Omental fat pad (tissue), 4 donors: Measurements from ENCODE around the gene CDC34. TPM values are rescaled to one million over a fixed set of nuclear protein-coding genes. Genes with fewer than 3 reads are reported as not detected.

Experiments
- ATAC-seq: fragments of 150-250 bp; one replicate; pipeline ENCODE4 v1.9.1; 2016; ENCODE audit warnings: mild to moderate bottlenecking, moderate library complexity; ENCODE audit not compliant: low FRiP score
- DNase-seq: peaks from one replicate; pipeline ENCODE4 v3.0.0-alpha.2; 2019; ENCODE audit warnings: low spot score
- CTCF ChIP-seq, 3 donors: fragments of 450-650 bp; IDR thresholded peaks; one replicate each; pipeline ENCODE4 v1.5.1; 2016 to 2017; ENCODE audit warnings: antibody characterized with exemption in 3 of 3, mild to moderate bottlenecking in 3 of 3, moderate library complexity in 2 of 3
- total RNA-seq, 4 donors: library from RNA; depleted of rRNA; stranded (reverse); fragments of >200 nt; gene quantifications; one replicate each; pipeline ENCODE4 v1.1.0, GENCODE V29; 2016

Gene CDC34
- total RNA-seq, 4 donors from 2014 or later: 40.2 to 67.7 (median 55.5) TPM

- DNase-seq (peak; percentile 89), ATAC-seq (peak; percentile 93)
- TF ChIP-seq CTCF (IDR thresholded peaks at IDR 0.05): peak in 1 of 3 donors; percentile 3
Measured at GRCh38 chr19:507286-508203, 24.0 kb upstream of the CDC34 start, which contains the start of gene TPGS1. TSS of gene TPGS1 (plus strand) at chr19:507497. CDS start at chr19:507507, 10 bp downstream.

GRCh38 chr19:508204-509150, 23.1 kb upstream of the CDC34 start:
- TF ChIP-seq CTCF (IDR thresholded peaks at IDR 0.05): no peak
- ATAC-seq (no peak), DNase-seq (no peak)

GRCh38 chr19:510606-511100, 20.9 kb upstream of the CDC34 start:
- DNase-seq (peak; percentile 58), ATAC-seq (peak; percentile 20)
- peak in 2 of 3 donors; percentile 90 to 92 for TF ChIP-seq CTCF (IDR thresholded peaks at IDR 0.05)

GRCh38 chr19:511101-511851, 20.3 kb upstream of the CDC34 start:
- DNase-seq (no peak), ATAC-seq (no peak)
- TF ChIP-seq CTCF (IDR thresholded peaks at IDR 0.05): no peak

GRCh38 chr19:512547-513365, 18.8 kb upstream of the CDC34 start:
- DNase-seq (no peak), ATAC-seq (no peak)
- no peak for TF ChIP-seq CTCF (IDR thresholded peaks at IDR 0.05)
